ENCODE measurements around the gene HLA-DQA2. TPM values are rescaled to one million over a fixed set of nuclear protein-coding genes. Genes with fewer than 3 reads are reported as not detected.
"Not testable (repeated sequence)": the region's sequence is repeated elsewhere in the genome, so short reads cannot be mapped to it uniquely, and the experiment has no call there.

HLA-DQA2 gene
- total RNA-seq, 2 experiments from 2014 or later: 0.48 to 0.55 TPM

DNA sequence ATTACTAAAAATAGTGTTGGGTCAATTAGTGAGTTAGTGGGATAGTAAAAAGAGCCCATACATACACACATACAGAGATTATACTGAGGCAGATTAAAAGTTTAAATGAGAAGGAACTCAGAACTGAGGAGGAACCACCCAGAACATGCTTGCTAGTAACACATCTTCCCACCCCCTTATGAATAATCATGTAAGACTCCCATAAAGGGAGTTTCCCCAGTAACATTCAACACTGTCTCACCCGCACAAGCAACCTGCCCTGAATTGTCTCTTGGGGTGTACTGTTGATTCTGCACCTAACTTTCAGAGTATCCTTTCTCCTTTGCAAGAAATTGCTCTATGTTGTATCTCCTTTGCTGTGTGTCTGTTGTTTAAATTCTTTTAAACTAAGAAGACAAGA is 33.2 kb downstream of the HLA-DQA2 start:
- CTCF ChIA-PET: no interaction called here

DNA sequence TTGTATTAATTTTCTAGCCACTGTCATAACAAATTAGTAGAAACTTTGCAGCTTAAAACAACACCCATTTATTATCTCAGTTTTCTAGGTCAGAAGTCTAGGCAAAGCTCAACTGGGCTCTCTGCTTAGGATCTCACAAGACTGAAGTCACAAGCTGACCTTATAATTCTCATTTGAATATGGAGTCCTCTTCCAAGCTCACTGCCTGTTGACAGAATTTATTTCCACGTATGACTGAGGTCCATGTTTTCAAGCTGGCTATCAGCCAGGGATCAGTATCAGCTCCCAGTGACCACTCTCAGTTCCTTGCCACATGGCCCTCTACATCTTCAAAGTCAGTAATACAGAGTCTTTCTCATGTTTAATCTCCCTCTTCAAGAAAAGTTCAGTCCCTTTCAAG is 33.9 kb downstream of the HLA-DQA2 start:
- POLR2A ChIA-PET: no interaction called here
- CTCF ChIA-PET: no interaction called here

More for the DNA sequence above, 33.2 kb downstream of the HLA-DQA2 start:
- POLR2A ChIA-PET: no interaction called here

DNA sequence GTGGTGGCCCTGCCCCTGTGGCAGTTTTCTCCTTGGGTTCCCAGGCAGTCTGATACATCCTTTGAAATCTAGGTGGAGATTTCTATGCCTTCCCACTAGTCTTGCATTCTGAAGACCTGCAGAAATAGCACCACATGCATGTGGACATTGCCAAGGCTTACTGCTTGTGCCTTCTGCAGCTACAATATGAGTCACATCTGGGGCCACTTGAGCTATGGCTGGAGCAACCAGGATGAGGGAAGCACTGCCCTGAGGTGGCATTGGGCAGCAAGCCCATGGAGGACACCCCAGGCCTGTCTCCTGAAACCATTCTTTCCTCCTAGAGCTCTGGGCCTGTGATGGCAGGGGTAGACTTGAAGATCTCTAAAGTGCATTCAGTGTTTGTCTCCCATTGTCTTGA is 37.8 kb downstream of the HLA-DQA2 start:
- POLR2A ChIA-PET: no interaction called here
- CTCF ChIA-PET: no interaction called here

DNA sequence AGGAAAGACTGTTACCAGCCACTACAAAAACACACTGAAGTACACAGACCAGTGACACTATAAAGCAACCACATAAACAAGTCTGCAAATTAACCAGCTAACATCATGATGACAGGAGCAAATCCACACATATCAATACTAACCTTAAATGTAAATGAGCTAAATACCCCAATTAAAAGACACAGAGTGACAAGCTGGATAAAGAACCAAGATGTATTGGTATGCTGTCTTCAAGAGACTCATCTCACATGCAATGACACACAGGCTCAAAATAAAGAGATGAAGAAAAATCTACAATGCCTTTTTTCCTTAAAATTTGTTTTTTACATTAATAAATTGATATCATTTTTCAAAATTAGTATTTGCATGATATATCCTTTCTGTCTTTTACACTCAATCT is 41.7 kb downstream of the HLA-DQA2 start:
- POLR2A ChIA-PET, CTCF ChIA-PET: not testable (repeated sequence)

DNA sequence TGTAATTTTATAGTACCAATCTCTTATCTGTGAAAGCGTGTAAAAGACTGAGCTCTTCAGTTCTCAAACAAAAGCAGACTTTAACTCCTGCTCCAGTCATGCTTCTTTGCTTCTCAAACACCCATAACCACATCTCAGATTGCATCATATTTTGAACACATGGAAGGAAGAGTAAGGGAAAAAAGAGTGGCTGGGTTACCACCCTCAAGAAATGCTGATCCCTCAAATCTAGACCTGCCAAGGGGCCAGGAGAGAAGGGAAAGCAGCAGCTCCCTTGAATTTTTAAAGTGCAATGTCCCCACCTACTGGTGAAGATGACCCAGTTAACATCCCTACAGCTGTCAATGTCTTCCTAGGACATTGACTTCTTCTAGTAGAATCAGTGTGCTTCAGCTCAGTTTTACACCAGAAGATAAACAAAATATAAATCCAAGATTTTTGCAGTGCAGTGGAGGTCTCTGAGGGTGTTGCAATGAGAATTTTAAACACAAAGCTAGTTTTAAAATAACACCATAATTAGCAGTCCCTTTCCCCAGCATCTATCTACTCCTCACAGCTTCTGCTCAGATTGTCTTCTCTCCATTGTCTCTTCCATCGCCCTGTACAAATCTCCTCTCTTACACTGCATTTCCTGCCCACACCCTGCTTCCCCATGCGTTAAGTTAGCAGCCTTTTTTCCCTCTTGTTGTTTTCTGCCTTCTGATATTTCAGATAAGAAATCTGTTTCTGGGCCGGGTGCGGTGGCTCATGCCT is 44.8 kb downstream of the HLA-DQA2 start:
- ChIA-PET CTCF (interaction anchor here (0.7 to 1.8 kb wide), 5 partner anchors 14 to 372 kb away, joined by 3 to 9 read pairs (median 5); no protein-coding TSS in a partner anchor), POLR2A (no interaction called here)

DNA sequence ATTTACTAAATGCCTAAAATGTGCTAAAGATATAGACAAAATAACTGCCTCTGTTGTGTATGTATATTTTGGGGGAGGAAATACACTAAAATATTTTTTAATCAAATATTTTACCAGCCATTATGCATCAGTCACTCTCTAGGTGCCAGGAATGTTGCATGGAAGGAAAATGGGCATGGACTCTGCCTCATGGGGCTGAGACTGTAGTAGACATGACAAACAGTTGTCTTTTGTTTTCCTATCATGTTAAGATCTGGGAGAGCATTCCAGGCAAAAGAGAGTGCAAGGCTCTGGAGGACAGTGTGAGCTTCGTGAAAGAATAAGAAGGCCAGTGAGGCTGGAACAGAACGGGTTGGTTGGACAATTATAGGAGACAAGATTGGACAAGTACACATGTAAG is 49.1 kb downstream of the HLA-DQA2 start:
- POLR2A ChIA-PET: no interaction called here
- CTCF ChIA-PET: no interaction called here

DNA sequence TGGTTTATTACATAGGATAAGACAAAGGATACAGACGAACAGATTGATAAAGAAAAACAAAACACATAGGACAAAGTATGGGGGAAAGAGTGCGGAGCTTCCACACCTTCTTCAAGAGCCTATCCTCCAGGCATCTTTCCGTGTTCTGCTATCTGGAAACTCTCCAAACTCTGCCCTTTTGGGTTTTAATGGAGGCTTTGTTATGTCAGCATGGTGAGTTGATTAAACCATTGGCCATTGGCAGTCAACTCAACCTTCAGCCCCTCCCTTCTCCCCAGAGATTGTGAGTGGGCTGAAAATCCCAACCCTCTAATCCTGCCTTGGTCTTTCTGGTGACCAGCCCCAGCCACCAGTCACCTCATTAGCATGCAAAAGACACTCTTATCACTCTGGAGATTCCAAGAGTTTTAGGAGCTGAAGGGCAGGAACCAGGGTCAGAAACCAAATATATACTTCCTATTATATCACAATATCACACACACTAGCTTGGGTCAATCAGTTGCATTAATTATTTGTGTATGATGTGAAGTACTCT is 51.8 kb downstream of the HLA-DQA2 start:
- CTCF ChIA-PET: interaction anchor here (1.8 kb wide), 1 partner anchor 62 kb away, joined by 4 read pairs; no protein-coding TSS in a partner anchor
- POLR2A ChIA-PET: no interaction called here

DNA sequence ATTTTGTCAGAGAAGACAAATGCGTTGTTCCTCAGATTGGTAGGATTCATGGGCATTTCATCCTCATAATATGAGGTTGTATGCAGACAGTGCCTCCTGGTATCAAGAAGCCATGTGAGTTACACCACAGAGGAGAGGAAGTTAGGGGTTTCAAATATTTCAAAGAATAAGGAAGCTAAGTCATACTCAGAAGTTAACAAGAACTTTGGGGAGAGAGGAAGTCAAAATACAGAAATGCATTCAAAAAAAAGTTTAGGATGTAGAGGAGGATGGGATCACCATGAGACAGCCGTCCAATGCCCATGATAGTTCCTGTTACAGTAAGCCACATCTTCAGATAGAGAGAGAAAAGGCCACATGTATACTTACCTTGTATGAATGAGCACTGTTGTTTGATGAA is 53.3 kb downstream of the HLA-DQA2 start:
- CTCF ChIA-PET: interaction anchor here (1.0 to 1.8 kb wide), 4 partner anchors 60 to 381 kb away, joined by 4 to 5 read pairs (median 4); no protein-coding TSS in a partner anchor
- POLR2A ChIA-PET: interaction anchor here (0.6 kb wide), 1 partner anchor 44 kb away, joined by 3 read pairs; the partner anchor contains the start of gene TAP2

Other genes starting within 250 kb of the HLA-DQA2 start
- gene HLA-DRB5, start 211.1 kb upstream of the HLA-DQA2 start, total RNA-seq: under 1 TPM in 1 of 2 experiments, not detected in 1; 0.23 TPM
- gene HLA-DRB1, start 151.5 kb upstream of the HLA-DQA2 start, total RNA-seq: 10 to 100 TPM; 10.8 to 10.9 TPM
- 1 to 10 TPM; 6.9 to 8.7 TPM for gene HLA-DQA1, start 104.0 kb upstream of the HLA-DQA2 start, total RNA-seq
- gene HLA-DQB1, start 74.7 kb upstream of the HLA-DQA2 start, total RNA-seq: 10 to 100 TPM in 1 of 2 experiments, 1 to 10 TPM in 1; 9.5 to 11.6 TPM
- under 1 TPM in 1 of 2 experiments, not detected in 1; 0.36 TPM for gene HLA-DQB2, start 22.1 kb downstream of the HLA-DQA2 start, total RNA-seq
- 1 to 10 TPM in 1 of 2 experiments, under 1 TPM in 1; 0.72 to 1.2 TPM for gene HLA-DOB, start 75.6 kb downstream of the HLA-DQA2 start, total RNA-seq
- gene TAP2, start 97.3 kb downstream of the HLA-DQA2 start, total RNA-seq: 100 to 1,000 TPM; 178 to 199 TPM
- 100 to 1,000 TPM; 295 TPM for gene PSMB8, start 102.7 kb downstream of the HLA-DQA2 start, total RNA-seq
- 100 to 1,000 TPM; 296 to 298 TPM for gene TAP1, start 112.3 kb downstream of the HLA-DQA2 start, total RNA-seq
- gene PSMB9, start 112.8 kb downstream of the HLA-DQA2 start, total RNA-seq: 100 to 1,000 TPM; 206 to 207 TPM
- 1 to 10 TPM; 2.2 to 2.6 TPM for gene HLA-DMB, start 199.6 kb downstream of the HLA-DQA2 start, total RNA-seq
- 10 to 100 TPM in 1 of 2 experiments, 1 to 10 TPM in 1; 9.9 to 11.7 TPM for gene HLA-DMA, start 211.7 kb downstream of the HLA-DQA2 start, total RNA-seq
- 100 to 1,000 TPM; 327 to 333 TPM for gene BRD2, start 227.2 kb downstream of the HLA-DQA2 start, total RNA-seq